ENCODE data around the gene PPIE. TPM values are rescaled to one million over a fixed set of nuclear protein-coding genes. Genes with fewer than 3 reads are reported as not detected.

The PPIE gene
- total and polyA plus RNA-seq, 2 of the 8 experiments (the other 6 are each of a cell fraction or from before 2014, with no cell fraction given): 38.9 to 56.1 TPM

DNA sequence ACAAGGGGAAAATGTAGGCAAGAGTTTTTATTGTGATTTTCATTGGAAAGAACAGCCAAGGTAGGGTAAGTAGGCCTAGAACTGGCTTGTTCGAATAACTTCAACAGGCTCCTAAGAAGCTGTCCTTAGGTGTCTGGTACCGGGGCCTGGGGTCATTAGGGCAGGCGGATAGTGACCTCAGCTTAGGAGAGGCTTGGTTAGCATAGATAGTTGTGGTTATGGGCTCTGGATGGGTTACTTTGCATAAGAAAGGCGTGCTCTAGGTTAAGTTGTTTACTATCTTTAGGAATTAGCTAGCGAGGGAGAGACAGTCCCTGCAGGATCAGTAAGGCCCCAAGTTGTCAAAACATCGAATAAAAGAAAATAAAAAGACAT lies 26.7 kb upstream of the PPIE start (continued):
- TF ChIP-seq, protein P1, sequence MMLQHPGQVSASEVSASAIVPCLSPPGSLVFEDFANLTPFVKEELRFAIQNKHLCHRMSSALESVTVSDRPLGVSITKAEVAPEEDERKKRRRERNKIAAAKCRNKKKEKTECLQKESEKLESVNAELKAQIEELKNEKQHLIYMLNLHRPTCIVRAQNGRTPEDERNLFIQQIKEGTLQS (IDR thresholded peaks at IDR 0.05; ENCODE audit: insufficient read depth, low read depth, low read length): no peak
- no peak for TF ChIP-seq POLR2A (IDR thresholded peaks at IDR 0.05; ENCODE audit: control extremely low read depth in 1 of 2, low read depth in 2 of 2, low read length in 2 of 2)
- TF ChIP-seq SAP30 (IDR thresholded peaks at IDR 0.05; ENCODE audit: insufficient read depth, insufficient replicate concordance, low read length): no peak
- TF ChIP-seq CEBPB (IDR thresholded peaks at IDR 0.05; ENCODE audit: low read depth, low read length): no peak
- TF ChIP-seq, protein P2, sequence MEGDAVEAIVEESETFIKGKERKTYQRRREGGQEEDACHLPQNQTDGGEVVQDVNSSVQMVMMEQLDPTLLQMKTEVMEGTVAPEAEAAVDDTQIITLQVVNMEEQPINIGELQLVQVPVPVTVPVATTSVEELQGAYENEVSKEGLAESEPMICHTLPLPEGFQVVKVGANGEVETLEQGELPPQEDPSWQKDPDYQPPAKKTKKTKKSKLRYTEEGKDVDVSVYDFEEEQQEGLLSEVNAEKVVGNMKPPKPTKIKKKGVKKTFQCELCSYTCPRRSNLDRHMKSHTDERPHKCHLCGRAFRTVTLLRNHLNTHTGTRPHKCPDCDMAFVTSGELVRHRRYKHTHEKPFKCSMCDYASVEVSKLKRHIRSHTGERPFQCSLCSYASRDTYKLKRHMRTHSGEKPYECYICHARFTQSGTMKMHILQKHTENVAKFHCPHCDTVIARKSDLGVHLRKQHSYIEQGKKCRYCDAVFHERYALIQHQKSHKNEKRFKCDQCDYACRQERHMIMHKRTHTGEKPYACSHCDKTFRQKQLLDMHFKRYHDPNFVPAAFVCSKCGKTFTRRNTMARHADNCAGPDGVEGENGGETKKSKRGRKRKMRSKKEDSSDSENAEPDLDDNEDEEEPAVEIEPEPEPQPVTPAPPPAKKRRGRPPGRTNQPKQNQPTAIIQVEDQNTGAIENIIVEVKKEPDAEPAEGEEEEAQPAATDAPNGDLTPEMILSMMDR (IDR thresholded peaks at IDR 0.05; ENCODE audit: control extremely low read depth in 1 of 3, insufficient read depth in 1 of 3, low read depth in 1 of 3, low read length in 3 of 3): no peak
- TF ChIP-seq SP4 (IDR thresholded peaks at IDR 0.05; ENCODE audit: low read length): peak; percentile 66; the same call in 1 of the 2 replicates
- peak; percentile 98 for TF ChIP-seq RXRA (IDR thresholded peaks at IDR 0.05; ENCODE audit: insufficient read depth, low read depth, low read length)
- no peak for TF ChIP-seq EZH2 (IDR thresholded peaks at IDR 0.05; ENCODE audit: low read depth, low read length, severe bottlenecking)
- no peak for TF ChIP-seq KDM4A (IDR thresholded peaks at IDR 0.05; ENCODE audit: low read depth, low read length, severe bottlenecking)
- TF ChIP-seq RNF2 (IDR thresholded peaks at IDR 0.05; ENCODE audit: borderline replicate concordance, low read depth, low read length, missing control alignments, poor library complexity, severe bottlenecking): no peak
- no peak for TF ChIP-seq TEAD4 (IDR thresholded peaks at IDR 0.05; ENCODE audit: low read depth, low read length)
